Activated naive CD4-positive, alpha-beta T cell treated with Interleukin-2 at 50 U/mL for 16 hours (primary cell): ENCODE measurements around the gene PKN3.

Experiments used
- DNase-seq: peaks from one replicate; pipeline ENCODE4 v3.0.0-alpha.2; 2020

Gene PKN3

DNA sequence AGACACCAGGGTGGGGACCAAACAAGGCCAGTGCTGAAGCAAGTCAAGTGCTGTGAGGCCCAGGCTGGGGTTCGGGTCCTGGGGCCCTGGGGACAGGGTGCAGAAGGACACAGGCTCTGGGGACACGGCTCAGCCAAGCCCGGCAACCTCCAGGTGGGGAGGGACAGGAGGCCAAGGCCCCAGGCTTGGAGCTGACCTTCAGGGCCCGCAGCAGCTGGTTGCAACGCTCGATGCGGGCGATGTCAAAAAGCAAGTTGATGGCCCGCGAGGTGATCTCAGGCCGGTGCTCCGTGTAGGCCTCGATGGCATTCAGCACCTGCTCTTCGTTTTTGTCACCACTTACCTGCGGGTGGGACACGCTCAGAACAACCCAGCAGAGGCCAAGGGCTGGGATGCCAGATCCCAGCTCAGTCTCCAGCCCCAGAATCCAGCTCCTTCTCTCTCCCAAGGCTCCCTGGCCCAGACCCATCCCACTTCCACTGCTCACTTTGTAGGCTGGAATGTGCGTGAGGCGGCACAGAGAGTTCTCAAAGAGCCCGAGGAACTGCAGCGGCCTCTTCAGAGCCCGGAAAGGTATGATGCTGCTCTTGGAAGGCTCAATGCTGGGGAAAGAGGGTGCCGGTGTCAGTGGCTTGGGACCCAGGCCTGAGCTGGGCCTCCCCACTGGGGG, 48.8 kb downstream of the PKN3 start:
- DNase-seq, result no peak

DNA sequence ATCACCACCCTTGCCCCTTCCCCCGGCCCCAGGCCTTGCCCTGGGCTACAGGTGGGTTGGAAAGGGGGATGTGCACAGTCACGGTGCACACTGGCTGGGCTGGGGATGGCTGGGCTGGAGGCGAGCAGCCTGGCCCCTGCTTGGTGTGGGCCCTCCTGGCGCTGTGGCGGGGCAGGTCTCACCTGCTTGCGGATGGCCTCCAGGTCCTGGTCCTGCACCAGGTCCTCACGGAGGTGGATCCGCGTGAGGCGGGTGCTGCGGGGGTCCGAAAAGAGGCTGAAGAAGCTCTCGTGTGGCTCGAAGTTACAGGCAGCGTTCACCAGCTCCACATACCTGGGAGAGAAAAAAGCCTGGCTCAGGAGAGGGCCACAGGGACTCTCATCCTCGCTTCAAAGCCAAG, 51.3 kb downstream of the PKN3 start:
- DNase-seq, result no peak

DNA sequence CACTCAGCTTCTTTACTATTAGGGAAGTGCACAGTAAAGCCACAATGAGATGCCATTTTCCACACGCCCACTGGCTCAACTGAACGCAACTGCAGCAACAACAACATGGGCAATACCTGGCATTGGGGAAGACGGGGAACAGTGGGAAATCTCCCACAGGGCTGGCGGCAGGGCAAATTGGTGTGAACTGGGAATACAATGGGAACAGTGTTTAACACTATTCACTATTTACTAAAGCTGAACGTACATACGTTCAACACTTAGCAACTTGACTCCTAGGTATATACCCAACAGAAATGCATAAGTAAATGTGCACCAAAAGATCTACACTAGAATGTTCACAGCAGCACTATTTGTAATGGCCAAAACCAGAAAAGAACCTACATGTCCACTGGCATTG, 55.3 kb downstream of the PKN3 start:
- DNase-seq, result no peak

DNA sequence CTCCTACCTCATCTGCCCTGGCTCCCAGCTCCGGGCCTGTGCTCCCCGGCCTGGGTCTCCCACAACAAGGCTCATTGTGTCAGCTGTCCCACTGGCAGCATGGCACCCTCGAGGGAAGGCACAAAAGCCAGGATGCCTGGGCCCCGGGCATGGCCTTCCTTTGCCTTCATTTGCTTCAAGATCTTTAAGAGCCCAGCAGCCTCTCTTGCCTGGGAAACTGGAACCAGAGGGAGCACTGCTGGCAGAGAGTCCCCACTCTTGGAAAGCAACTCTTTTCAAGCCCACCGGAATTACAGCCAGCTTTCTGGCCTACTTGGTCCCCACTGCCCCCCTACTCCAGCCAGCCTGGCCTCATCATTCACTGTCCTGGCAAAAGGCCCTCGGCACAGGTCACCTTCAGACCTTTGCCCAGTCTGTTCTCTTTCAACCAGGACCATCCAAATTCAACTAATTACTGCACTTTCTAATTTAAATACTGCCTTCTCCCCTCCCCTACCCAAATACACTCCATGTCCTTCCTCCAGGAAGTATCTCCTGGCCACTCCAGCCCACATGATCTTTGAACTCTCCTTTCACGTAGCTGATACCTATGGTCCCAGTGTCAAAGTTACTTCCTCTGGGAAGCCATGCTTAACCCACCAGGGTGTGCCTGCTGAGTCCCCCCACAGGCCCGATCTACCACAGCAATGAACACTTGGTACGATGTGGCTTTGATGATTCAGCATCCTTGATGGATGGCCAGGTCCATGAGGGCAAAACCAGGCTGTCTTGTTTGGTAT, 60.6 kb downstream of the PKN3 start:
- DNase-seq, result no peak

DNA sequence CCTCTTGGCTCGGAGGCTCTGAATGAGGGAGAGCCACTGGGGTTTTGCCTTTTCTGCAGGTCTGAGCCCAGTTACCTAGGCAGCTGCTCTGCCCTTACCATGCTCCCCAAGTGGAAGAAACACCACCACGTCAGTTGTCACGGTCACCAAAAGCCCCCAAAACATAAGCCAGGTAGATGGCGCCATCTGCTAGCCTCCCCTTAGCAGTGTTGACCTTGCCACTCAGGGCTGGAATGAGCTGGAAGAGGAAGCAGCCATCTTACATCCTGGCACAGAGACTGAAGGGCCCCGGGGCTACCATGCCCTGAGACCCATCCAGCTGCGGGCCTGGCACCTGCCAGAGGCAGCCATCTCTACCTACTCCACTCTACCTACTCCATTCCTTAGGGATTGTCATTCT, 62.1 kb downstream of the PKN3 start:
- DNase-seq, result no peak

DNA sequence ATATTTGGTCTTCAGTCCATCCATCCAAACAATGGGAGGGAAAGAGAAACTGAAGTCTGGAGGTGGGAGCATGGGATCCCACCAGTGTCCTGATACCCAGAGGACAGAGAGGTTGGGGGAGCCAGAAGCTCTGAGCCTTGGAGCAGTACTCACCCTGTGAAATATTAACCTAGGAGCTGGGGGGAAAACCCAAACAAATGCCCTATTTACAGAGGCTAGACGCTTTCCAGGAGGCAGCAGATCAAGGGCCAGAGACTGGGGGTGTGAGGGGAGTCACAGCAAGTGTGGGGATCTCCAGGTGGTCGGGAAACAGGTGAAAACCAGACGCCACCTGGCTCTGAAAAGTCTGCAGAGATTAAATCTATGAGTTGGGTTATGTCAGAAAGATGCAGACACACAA, 63.2 kb downstream of the PKN3 start:
- no peak for DNase-seq

DNA sequence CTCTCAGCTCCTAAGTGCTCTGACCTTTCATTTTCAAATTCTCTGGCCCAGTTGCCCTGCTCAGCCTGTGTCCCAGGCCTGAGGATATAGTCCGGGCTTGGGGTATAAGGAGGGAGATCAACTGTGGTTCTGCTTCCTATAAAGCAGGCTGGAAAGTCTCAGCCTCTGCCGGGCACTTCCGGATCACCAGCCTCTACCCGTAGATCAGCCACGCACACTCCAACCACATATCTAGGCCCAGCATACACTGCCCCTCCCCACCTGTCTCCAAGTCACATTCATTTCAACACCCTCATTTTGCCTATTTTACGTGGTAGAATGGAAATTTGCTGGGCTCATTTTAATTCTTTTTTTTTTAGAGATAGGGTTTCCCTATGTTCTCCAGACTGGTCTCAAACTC, 66.3 kb downstream of the PKN3 start:
- DNase-seq, result no peak
